Naive thymus-derived CD8-positive, alpha-beta T cell (primary cell): ENCODE results near the gene PCDHGA11. TPM values are rescaled to one million over a fixed set of nuclear protein-coding genes. Genes with fewer than 3 reads are reported as not detected.
A peak's percentile ranks its signal among the peaks of the same experiment; 100 is the strongest.
"Not testable (repeated sequence)": the region's sequence is repeated elsewhere in the genome, so short reads cannot be mapped to it uniquely, and the experiment has no call there.

Source experiments
- ATAC-seq, 2 donors: fragments of 150-1000 bp; cut with Tn5 transposase in 1 of 2; sonication (Bioruptor Pico), chemical (Tn5 transposase) in 1 of 2; 1 replicate in 1 of 2; 2 replicates in 1 of 2; pipeline ENCODE4 v1.10.0; 2021; ENCODE audit warnings: mild to moderate bottlenecking in 2 of 2, moderate library complexity in 2 of 2
- POLR2A ChIA-PET: fragments of 350-600 bp; sonication (Branson Sonifier 250); formaldehyde crosslinking; loops from one replicate; lab custom pipeline; 2021; ENCODE audit warnings: antibody characterized with exemption; lab: Charles Lee
- DNase-seq, 10 donors: peaks; one replicate each; pipeline versions ENCODE4 v3.0.0 to v3.0.0-alpha.2; 2020 to 2022
- H3K27ac Mint-ChIP-seq, 10 donors: one replicate each; pipeline ENCODE4 v1.8.0; 2020 to 2022; ENCODE audit warnings: mild to moderate bottlenecking in 10 of 10, mixed read lengths in 10 of 10, moderate library complexity in 4 of 10, inconsistent platforms in 1 of 10
- H3K27me3 Mint-ChIP-seq, 5 donors: one replicate each; pipeline ENCODE4 v1.8.0; 2021 to 2022; ENCODE audit warnings: mixed read lengths in 5 of 5
- H3K36me3 Mint-ChIP-seq, 3 donors: one replicate each; pipeline ENCODE4 v1.8.0; 2020 to 2022; ENCODE audit warnings: mixed read lengths in 3 of 3, mild to moderate bottlenecking in 2 of 3, inconsistent platforms in 1 of 3
- H3K4me1 Mint-ChIP-seq, 4 donors: one replicate each; pipeline ENCODE4 v1.8.0; 2021 to 2022; ENCODE audit warnings: mixed read lengths in 4 of 4
- H3K4me3 Mint-ChIP-seq, 10 donors: one replicate each; pipeline ENCODE4 v1.8.0; 2020 to 2022; ENCODE audit warnings: mild to moderate bottlenecking in 10 of 10, mixed read lengths in 10 of 10, moderate library complexity in 6 of 10, inconsistent platforms in 1 of 10
- H3K9me3 Mint-ChIP-seq, 9 donors: one replicate each; pipeline ENCODE4 v1.8.0; 2020 to 2022; ENCODE audit warnings: mixed read lengths in 9 of 9, mild to moderate bottlenecking in 3 of 9, inconsistent platforms in 1 of 9, moderate library complexity in 1 of 9
- polyA plus RNA-seq, 3 donors: library from polyadenylated mRNA; unstranded; fragments of 300-500 nt; fragmentation: Illumina TruSeq; gene quantifications; one replicate each; pipeline ENCODE4 v1.2.3, GENCODE V29; 2021
- total RNA-seq, 8 experiments: library from RNA in 2 of 8; stranded (reverse) in 2 of 8; gene quantifications; one replicate each; pipeline ENCODE4 v1.2.3 and lab custom pipeline; 2021 to 2026

PCDHGA11 gene
- total and polyA plus RNA-seq, 5 experiments from 2014 or later: 0.10 to 0.36 TPM; not detected in 3

- Mint-ChIP-seq H3K4me1 (peaks cover 0 to 2% (median 1%) of the 10 kb centered on the region in 4 donors), H3K9me3 (peaks cover 14 to 88% (median 51%) of the 10 kb centered on the region in 9 donors), H3K36me3 (peaks cover 23 to 58% (median 34%) of the 10 kb centered on the region in 3 donors), H3K4me3 (peak overlapping the region in 2 of 10 donors; percentile 24 to 29), H3K27ac (peak overlapping the region in 1 of 10 donors; percentile 53), H3K27me3 (peaks cover 40 to 89% (median 75%) of the 10 kb centered on the region in 5 donors)
- ATAC-seq (no peak), DNase-seq (no peak)
- POLR2A ChIA-PET: no interaction called here
Measured at GRCh38 chr5:141388661-141389060, 32.2 kb upstream of the PCDHGA11 start.

- ATAC-seq: no peak
- peak overlapping the region in 3 of 10 donors; percentile 29 to 71 (median 49) for H3K4me3 Mint-ChIP-seq
- peaks cover 44 to 92% (median 74%) of the 10 kb centered on the region in 5 donors for H3K27me3 Mint-ChIP-seq
- POLR2A ChIA-PET: no interaction called here
- no peak for DNase-seq
- peaks cover 0 to 2% (median 1%) of the 10 kb centered on the region in 4 donors for H3K4me1 Mint-ChIP-seq
- peaks cover 14 to 87% (median 51%) of the 10 kb centered on the region in 9 donors for H3K9me3 Mint-ChIP-seq
- H3K27ac Mint-ChIP-seq: no peak overlapping the region
- H3K36me3 Mint-ChIP-seq: peaks cover 23 to 57% (median 39%) of the 10 kb centered on the region in 3 donors
Measured at GRCh38 chr5:141389153-141390042, 31.5 kb upstream of the PCDHGA11 start.

GRCh38 chr5:141392429-141393198 lies 28.2 kb upstream of the PCDHGA11 start, which contains the start of gene PCDHGA8:
PCDHGA8 (plus strand) TSS chr5:141392633; CDS start chr5:141392814, 181 bp downstream.
- no peak for ATAC-seq
- no peak for DNase-seq
- Mint-ChIP-seq H3K9me3 (peaks cover 0 to 83% (median 38%) of the 10 kb centered on the region in 9 donors), H3K4me1 (peaks cover 0 to 2% (median 0%) of the 10 kb centered on the region in 4 donors), H3K27ac (peak within 1 kb of the TSS in 1 of 10 donors; percentile 67), H3K36me3 (peaks cover 21 to 51% (median 35%) of the 10 kb centered on the region in 3 donors), H3K27me3 (peaks cover 41 to 87% (median 68%) of the 10 kb centered on the region in 5 donors), H3K4me3 (peak within 1 kb of the TSS in 1 of 10 donors; percentile 52)
- POLR2A ChIA-PET: interaction anchor here (0.6 kb wide), 1 partner anchor 497 kb away, joined by 5 read pairs; no protein-coding TSS in a partner anchor

- ATAC-seq: no peak
- H3K9me3 Mint-ChIP-seq: peaks cover 0 to 80% (median 38%) of the 10 kb centered on the region in 9 donors
Measured at GRCh38 chr5:141393267-141393666, 27.6 kb upstream of the PCDHGA11 start.

GRCh38 chr5:141394401-141395187 lies 26.3 kb upstream of the PCDHGA11 start:
- H3K9me3 Mint-ChIP-seq: peaks cover 0 to 77% (median 37%) of the 10 kb centered on the region in 9 donors
- peaks cover 19 to 49% (median 37%) of the 10 kb centered on the region in 3 donors for H3K36me3 Mint-ChIP-seq
- H3K4me1 Mint-ChIP-seq, POLR2A ChIA-PET, DNase-seq, H3K4me3 Mint-ChIP-seq, ATAC-seq: not testable (repeated sequence)
- H3K27me3 Mint-ChIP-seq: peaks cover 40 to 83% (median 67%) of the 10 kb centered on the region in 5 donors
- H3K27ac Mint-ChIP-seq: peak overlapping the region in 1 of 10 donors; percentile 24

More at GRCh38 chr5:141393267-141393666, 27.6 kb upstream of the PCDHGA11 start:
- Mint-ChIP-seq H3K4me3 (no peak overlapping the region), H3K27me3 (peaks cover 39 to 84% (median 66%) of the 10 kb centered on the region in 5 donors), H3K27ac (no peak overlapping the region), H3K4me1 (peaks cover 0 to 2% (median 0%) of the 10 kb centered on the region in 4 donors), H3K36me3 (peaks cover 20 to 50% (median 35%) of the 10 kb centered on the region in 3 donors)
- DNase-seq: no peak
- POLR2A ChIA-PET: interaction anchor here (0.6 kb wide), 1 partner anchor 496 kb away, joined by 5 read pairs; no protein-coding TSS in a partner anchor

GRCh38 chr5:141397756-141398551 lies 22.9 kb upstream of the PCDHGA11 start, which contains the start of gene PCDHGB5:
PCDHGB5 (plus strand) TSS chr5:141397947; CDS start chr5:141398128, 181 bp downstream.
- DNase-seq: peak in 4 of 10 donors; percentile 18 to 50 (median 34)
- Mint-ChIP-seq H3K27ac (peak within 1 kb of the TSS in 1 of 10 donors; percentile 79), H3K9me3 (peaks cover 0 to 71% (median 31%) of the 10 kb centered on the region in 9 donors), H3K27me3 (peaks cover 38 to 80% (median 58%) of the 10 kb centered on the region in 5 donors), H3K36me3 (peaks cover 19 to 49% (median 29%) of the 10 kb centered on the region in 3 donors), H3K4me3 (peak within 1 kb of the TSS; percentile 38 to 67 (median 57))
- POLR2A ChIA-PET, H3K4me1 Mint-ChIP-seq: not testable (repeated sequence)
- peak; percentile 84 to 85 for ATAC-seq

- DNase-seq: no peak
- peak overlapping the region in 1 of 10 donors; percentile 79 for H3K27ac Mint-ChIP-seq
- peaks cover 40 to 80% (median 61%) of the 10 kb centered on the region in 5 donors for H3K27me3 Mint-ChIP-seq
- no peak for ATAC-seq
- H3K36me3 Mint-ChIP-seq: peaks cover 18 to 48% (median 26%) of the 10 kb centered on the region in 3 donors
- no peak overlapping the region for H3K4me3 Mint-ChIP-seq
- POLR2A ChIA-PET: no interaction called here
- H3K9me3 Mint-ChIP-seq: peaks cover 0 to 71% (median 29%) of the 10 kb centered on the region in 9 donors
- H3K4me1 Mint-ChIP-seq: no peaks in the 10 kb centered on the region
Measured at GRCh38 chr5:141398608-141399007, 22.2 kb upstream of the PCDHGA11 start.

GRCh38 chr5:141399555-141400258 lies 21.1 kb upstream of the PCDHGA11 start:
- peaks cover 42 to 80% (median 63%) of the 10 kb centered on the region in 5 donors for H3K27me3 Mint-ChIP-seq
- H3K27ac Mint-ChIP-seq: peak overlapping the region in 2 of 10 donors; percentile 21 to 33
- ATAC-seq: no peak
- H3K9me3 Mint-ChIP-seq: peaks cover 0 to 72% (median 26%) of the 10 kb centered on the region in 9 donors
- peaks cover 14 to 50% (median 29%) of the 10 kb centered on the region in 3 donors for H3K36me3 Mint-ChIP-seq
- POLR2A ChIA-PET: no interaction called here
- DNase-seq: no peak
- peak overlapping the region in 3 of 10 donors; percentile 7 to 36 (median 17) for H3K4me3 Mint-ChIP-seq
- no peaks in the 10 kb centered on the region for H3K4me1 Mint-ChIP-seq

GRCh38 chr5:141402553-141403243 lies 18.2 kb upstream of the PCDHGA11 start, which contains the start of gene PCDHGA9:
PCDHGA9 (plus strand) TSS chr5:141402778; CDS start chr5:141402953, 175 bp downstream.
- Mint-ChIP-seq H3K4me1 (no peaks in the 10 kb centered on the region), H3K36me3 (peaks cover 7 to 45% (median 24%) of the 10 kb centered on the region in 3 donors), H3K9me3 (peaks cover 0 to 73% (median 30%) of the 10 kb centered on the region in 9 donors), H3K27ac (no peak within 1 kb of the TSS), H3K27me3 (peaks cover 45 to 84% (median 63%) of the 10 kb centered on the region in 5 donors), H3K4me3 (peak within 1 kb of the TSS; percentile 43 to 77 (median 60))
- no peak for ATAC-seq
- POLR2A ChIA-PET: no interaction called here
- DNase-seq: no peak
